IPS-NIHi11 (cell line): ENCODE data around the gene PRKAB1.

Experiments
- DNase-seq: peaks from one replicate; pipeline ENCODE4 v3.0.0; 2012; ENCODE audit warnings: mixed read lengths, low spot score

Gene PRKAB1

DNA sequence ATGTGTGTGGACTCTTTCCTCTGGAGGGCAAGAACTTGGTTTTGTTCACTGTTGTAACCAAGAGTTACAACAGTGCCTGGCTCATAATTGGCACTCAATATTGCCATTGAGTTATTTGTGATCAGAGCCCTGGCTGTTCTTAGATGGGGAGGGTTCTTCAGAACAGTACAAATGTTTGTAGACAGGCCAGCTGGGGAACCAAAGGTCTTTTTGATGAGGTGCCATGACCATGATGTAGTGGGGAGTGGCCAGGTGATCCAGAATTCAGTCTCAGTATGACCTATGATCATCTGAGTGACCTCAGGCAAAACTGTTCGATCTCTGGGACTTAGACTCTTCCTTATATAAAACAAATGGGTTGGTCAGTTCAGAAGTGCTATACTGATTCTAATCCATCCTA is 3.3 kb upstream of the PRKAB1 start:
- no peak for DNase-seq

- no peak for DNase-seq
Measured at GRCh38 chr12:119665164-119665929, 2.6 kb upstream of the PRKAB1 start.

DNA sequence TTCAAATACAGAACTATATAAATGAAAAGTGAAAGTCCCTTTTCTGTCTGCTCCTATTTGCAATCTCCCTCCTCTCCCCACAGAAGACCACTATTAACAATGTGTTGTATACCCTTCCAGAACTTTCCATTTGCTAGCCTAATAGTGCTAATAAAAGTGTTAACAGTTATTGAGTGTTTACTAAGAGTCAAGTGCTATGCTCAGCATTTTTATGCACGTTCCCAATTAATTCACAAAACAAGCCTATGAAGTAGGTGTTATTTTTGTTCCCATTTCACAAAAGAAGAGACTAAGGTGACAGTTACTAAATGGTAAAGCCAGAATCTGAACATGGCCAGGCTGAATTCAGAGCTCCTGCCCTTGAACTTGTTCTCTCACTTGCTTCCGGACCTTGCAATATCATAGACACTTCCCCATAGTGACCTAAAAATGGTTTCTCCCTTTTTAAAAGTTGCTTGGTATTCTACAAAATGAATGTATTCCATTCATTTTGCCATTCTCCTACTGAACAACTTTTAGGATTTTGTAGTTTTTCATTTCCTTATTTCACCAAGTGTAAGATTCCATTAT is 1.6 kb upstream of the PRKAB1 start:
- no peak for DNase-seq

DNA sequence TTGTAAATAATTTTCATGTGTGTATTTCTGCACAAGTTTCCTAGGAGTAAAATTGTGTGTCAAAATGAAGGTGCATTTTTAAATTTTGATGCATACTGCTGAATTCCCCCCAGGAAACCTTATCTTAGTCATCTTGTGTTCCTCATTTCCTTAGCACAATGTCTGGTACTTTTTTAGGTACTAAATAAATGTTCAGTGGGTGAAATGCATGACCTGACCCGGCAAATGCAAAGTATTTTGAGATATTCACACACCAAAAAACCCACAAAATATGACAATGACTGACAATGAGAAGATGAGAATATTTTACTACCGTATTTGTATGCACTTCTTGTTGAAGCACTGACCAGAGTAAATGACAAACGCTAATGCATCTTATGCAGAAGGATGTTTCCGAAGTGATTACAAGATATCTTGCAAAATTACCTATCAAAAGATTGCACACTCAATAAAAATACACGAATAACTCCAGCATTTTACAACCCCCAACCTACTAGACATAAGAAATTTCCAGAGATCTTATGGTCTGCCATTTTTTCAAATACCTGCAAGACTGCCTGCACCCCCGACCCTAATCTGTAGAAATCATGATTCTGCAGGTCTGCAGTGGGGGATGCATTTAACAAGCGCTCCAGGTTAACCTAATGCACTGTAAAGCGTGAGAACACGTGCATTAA is 895 bp upstream of the PRKAB1 start:
- no peak for DNase-seq

GRCh38 chr12:119668324-119668841 is 450 bp downstream of the PRKAB1 start:
- no peak for DNase-seq

- DNase-seq: no peak
Measured at GRCh38 chr12:119669744-119670472, 2.0 kb downstream of the PRKAB1 start.

- no peak for DNase-seq
Measured at GRCh38 chr12:119671070-119671469, 3.1 kb downstream of the PRKAB1 start.

- DNase-seq: no peak
Measured at GRCh38 chr12:119672194-119672593, 4.3 kb downstream of the PRKAB1 start.

DNA sequence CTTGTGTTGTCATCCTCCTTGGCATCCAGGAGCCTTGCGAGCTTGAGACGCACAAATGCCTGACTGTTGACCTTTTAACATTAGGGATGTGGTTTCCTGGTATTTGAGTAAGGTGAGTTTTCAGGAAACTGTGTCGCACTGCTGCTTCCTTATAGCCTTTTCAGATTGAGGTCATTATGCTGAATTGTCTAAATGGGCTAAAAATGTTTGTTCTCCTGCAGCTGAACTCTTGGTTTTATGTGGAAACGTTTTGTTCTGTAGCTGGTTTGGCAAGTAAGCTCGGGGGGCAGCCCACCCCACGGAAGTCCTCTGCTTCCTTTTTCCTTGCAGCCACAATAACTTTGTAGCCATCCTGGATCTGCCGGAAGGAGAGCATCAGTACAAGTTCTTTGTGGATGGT is 5.7 kb downstream of the PRKAB1 start:
- DNase-seq: no peak

DNA sequence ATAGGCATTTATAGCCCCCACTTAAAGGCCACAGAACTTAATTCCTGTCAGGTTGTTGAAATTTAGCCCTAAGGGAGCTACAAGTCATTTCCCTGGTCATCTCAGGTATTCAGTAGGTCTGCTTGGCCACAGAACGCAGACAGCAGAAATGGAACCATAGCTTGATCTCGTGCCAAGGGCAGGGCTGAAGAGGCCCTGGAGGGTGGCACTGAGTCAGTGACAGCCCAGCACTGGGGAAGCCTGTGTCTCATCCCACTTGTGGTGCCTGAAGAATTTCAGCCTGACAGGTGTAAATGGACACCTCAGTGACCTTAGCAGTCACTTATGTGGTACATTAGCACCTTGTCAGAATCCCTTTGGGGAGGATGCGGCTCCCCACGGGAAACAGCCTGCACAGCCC is 6.6 kb downstream of the PRKAB1 start:
- no peak for DNase-seq

GRCh38 chr12:119676022-119676421 is 8.1 kb downstream of the PRKAB1 start:
- no peak for DNase-seq

DNA sequence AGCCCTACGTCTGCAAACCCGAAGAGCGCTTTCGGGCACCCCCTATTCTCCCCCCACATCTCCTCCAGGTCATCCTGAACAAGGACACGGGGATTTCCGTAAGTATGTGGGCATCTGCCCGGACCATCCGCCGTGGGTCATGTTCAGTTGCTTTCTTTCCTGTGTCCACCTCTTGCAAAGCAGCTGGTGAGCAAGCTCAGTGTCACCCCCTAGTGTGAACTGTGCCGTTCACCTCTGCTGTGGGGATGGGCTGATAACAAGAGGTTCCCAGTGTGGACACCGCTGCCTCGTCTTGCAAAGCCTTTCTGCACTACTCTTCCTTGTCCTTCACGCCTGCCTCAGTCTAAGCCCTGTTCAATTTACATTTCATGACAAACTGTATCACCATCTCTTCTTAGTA is 8.6 kb downstream of the PRKAB1 start:
- no peak for DNase-seq

DNA sequence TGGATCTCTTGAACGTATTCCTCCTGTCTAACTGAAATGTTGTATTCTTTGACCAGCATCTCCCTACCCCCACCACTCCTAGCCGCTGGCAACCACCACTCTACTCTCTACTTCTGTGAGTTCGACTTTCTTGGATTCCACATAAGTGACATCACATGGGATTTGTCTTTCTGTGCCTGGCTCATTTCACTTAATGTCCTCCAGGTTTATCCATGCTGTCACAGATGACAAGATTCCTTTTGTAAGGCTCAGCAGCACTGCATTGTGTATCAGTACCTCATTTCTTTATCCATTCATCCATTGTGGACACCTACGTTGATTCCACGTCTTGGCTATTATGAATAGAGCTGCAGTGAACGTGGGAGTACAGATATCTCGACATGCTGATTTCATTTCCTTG is 10.5 kb downstream of the PRKAB1 start:
- DNase-seq: no peak

- DNase-seq: no peak
Measured at GRCh38 chr12:119679081-119679480, 11.1 kb downstream of the PRKAB1 start.

DNA sequence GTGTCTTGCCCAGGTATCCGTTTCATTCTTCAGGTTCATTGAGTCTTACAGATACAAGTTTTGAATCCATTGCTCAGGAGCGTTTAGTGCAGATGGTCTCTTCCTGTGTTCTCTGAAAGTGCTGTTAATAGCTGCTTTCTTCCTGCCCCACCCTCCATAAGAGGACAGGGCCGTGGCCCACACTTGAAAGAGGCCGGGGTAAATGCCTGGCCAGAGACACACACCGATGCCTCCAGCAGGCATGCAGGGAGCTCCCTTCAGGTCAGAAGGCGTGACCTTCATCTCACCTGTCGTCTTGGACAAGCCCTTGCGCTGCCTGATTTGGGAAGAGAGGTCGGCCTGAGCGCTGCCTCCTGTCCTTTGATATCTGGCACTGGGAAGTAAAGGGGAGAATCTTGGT is 11.6 kb downstream of the PRKAB1 start:
- no peak for DNase-seq

DNA sequence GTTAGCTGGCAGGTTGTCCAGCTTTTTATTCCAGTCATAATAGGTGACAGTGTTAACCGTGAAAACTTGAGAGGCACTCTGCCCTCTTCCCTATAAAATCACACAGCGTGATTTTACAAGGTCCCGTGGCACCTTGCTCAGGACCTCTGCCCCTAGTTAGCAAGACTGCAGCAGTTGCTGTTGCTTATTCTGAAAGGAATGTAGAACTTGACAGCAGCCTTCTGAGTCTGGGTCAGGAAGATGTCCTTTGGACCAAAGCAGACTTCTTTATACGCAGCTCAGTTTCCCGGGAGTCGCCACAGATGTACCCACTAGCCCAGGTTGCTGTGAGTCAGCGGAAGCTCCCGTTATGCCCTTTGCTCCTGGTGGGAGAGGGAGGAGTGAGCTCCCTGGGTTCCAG is 13.2 kb downstream of the PRKAB1 start:
- DNase-seq: no peak

DNA sequence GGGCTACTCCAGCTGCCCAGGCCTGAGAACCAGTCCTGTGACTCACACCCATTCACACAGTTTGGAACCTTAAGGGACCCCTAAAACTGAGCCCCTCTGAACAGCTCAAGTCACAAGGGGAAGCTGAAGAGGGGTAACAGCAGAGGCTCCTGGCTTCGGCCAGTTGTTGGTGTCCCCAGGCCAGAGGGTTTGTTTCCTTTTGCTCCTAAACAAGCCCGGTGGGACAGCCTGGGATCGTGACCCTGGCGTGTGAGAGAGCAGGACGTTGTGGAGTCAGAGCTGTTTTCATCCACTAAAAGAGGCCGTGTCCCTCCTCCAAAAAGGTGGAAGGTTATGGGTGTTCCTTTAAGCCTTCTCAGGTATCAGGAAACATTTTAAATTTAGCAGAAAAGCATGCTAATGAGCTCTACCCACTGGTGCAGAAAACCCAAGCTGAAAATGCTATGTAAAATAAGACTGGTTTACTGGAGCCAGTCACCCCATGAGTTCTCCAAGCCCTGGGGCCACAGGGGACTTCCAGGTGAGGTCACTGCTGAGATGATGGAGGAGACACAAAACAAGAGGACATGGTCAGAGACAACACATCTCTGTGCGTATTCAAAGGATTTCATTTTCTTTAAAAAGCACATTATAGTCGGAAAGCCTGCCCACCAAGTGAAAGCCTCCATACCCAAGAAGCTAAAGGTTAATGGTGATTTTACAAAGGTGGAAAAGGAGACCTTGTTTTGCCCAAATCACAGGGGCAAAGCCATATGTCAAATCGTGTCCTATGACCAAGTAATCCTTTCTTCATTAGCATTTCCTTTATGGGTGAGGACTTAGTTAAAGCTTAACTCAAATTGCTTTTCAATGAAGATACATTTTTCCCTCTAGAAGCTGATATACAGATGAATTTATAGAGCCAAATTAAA is 14.1 kb downstream of the PRKAB1 start:
- DNase-seq: no peak

- no peak for DNase-seq
Measured at GRCh38 chr12:119682639-119683252, 14.8 kb downstream of the PRKAB1 start.

GRCh38 chr12:119683413-119683812 is 15.5 kb downstream of the PRKAB1 start:
- no peak for DNase-seq

DNA sequence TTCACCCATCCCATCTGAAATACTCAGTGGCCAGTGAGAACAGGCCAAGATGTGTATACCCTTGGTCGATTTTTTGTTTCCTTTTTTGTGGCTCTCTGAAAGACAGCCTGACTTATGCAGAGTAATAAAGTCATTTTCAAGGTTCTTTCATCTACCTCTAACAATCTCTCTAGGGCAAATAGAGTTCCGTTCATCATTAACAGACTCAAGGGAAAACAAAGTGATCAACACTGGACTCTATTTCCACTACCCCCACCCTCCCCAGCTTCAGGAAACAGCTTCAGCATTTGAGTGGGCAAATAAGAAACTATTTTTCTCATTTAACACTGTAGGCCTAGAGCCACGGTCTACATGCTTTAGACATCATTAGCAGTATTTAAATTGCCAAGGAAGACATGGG is 15.9 kb downstream of the PRKAB1 start:
- DNase-seq: no peak
